Measurements from ENCODE around the gene CDC42BPA.
"Not testable (repeated sequence)": the region's sequence is repeated elsewhere in the genome, so short reads cannot be mapped to it uniquely, and the experiment has no call there.

The CDC42BPA gene

GRCh38 chr1:227281371-227281770, 36.9 kb downstream of the CDC42BPA start:
- no peak for TF ChIP-seq CTCF (conservative IDR thresholded peaks at IDR 0.05; ENCODE audit: control insufficient read depth, insufficient read depth, low read depth, low read length)
- no peak for DNase-seq (ENCODE audit: low read depth)

GRCh38 chr1:227280836-227281235, 37.5 kb downstream of the CDC42BPA start:
- no peak overlapping the region for H3K4me3 ChIP-seq (ENCODE audit: control insufficient read depth, low read depth, low read length)
- no peak for TF ChIP-seq CTCF (conservative IDR thresholded peaks at IDR 0.05; ENCODE audit: control insufficient read depth, insufficient read depth, low read depth, low read length)
- no peak for DNase-seq (ENCODE audit: low read depth)

More at GRCh38 chr1:227281371-227281770, 36.9 kb downstream of the CDC42BPA start:
- no peak overlapping the region for H3K4me3 ChIP-seq (ENCODE audit: control insufficient read depth, low read depth, low read length)

GRCh38 chr1:227276156-227276693, 42.1 kb downstream of the CDC42BPA start:
- H3K4me3 ChIP-seq (ENCODE audit: control insufficient read depth, low read depth, low read length); DNase-seq (ENCODE audit: low read depth): not testable (repeated sequence)

- peak; percentile 15 for DNase-seq (ENCODE audit: low read depth)
- no peak overlapping the region for H3K4me3 ChIP-seq (ENCODE audit: control insufficient read depth, low read depth, low read length)
- TF ChIP-seq CTCF (conservative IDR thresholded peaks at IDR 0.05; ENCODE audit: control insufficient read depth, insufficient read depth, low read depth, low read length) = no peak
These were observed 44.7 kb downstream of the CDC42BPA start for GRCh38 chr1:227273557-227273956.

GRCh38 chr1:227272428-227272827, 45.9 kb downstream of the CDC42BPA start:
- no peak overlapping the region for H3K4me3 ChIP-seq (ENCODE audit: control insufficient read depth, low read depth, low read length)
- no peak for DNase-seq (ENCODE audit: low read depth)
- TF ChIP-seq CTCF (conservative IDR thresholded peaks at IDR 0.05; ENCODE audit: control insufficient read depth, insufficient read depth, low read depth, low read length) = no peak

- DNase-seq (ENCODE audit: low read depth) = no peak
- TF ChIP-seq CTCF (conservative IDR thresholded peaks at IDR 0.05; ENCODE audit: control insufficient read depth, insufficient read depth, low read depth, low read length) = no peak
- no peak overlapping the region for H3K4me3 ChIP-seq (ENCODE audit: control insufficient read depth, low read depth, low read length)
These were observed 47.7 kb downstream of the CDC42BPA start for GRCh38 chr1:227270554-227270953.

- no peak for TF ChIP-seq CTCF (conservative IDR thresholded peaks at IDR 0.05; ENCODE audit: control insufficient read depth, insufficient read depth, low read depth, low read length)
- peak; percentile 13 for DNase-seq (ENCODE audit: low read depth)
- H3K4me3 ChIP-seq (ENCODE audit: control insufficient read depth, low read depth, low read length) = no peak overlapping the region
These were observed 49.3 kb downstream of the CDC42BPA start for GRCh38 chr1:227268943-227269342.
